Brain pericyte (primary cell): ENCODE results near the gene SEMA6A.

Source experiments
- DNase-seq: peaks from one replicate; pipeline ENCODE4 v3.0.0-alpha.2; 2012; ENCODE audit warnings: low read depth, low spot score

SEMA6A gene

DNA sequence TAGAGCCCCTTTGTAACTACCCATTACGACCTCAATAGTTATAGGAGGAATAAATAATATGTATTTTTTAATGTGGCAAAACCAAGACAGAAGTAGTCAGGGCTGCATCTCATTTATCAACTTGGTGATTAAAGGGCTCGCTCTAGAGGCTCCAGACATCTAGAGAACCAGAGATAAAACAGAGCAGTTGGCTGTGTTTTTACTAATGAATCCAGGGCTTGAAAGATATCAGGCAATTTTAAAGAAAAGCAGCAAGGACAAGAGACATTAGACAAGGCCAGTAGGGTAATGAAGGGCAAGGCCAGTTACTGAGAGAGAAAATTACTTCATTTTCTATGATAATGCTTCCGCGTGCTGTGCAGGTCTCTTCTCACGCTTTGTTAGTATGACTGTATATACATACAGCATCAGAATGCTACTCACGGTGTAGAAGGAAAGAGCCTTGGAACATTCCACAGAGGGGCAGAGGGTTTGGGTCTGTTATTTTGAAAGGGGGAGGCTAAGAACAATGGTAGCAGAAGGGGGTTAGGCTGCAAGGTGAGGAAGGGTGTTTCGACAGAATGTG lies 110.4 kb downstream of the SEMA6A start:
- no peak for DNase-seq

DNA sequence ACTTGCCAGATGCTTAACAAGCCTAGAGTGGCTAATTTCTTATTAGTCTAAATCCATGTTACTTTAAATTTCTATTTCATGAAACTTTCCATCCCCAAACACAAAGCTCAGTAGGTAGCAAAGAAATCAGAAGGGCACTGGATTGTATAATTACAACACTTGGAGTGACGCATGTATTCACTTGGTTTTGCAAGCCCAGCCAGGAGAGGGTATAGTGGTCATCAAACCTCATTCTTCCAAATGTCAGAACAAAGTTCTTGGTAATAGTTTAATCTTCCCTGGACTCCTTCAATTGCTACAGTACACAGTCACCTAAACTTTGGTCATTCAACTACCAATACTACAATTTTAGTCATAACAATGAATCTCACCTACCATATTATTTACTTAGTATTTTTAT lies 112.1 kb downstream of the SEMA6A start:
- DNase-seq, result no peak

DNA sequence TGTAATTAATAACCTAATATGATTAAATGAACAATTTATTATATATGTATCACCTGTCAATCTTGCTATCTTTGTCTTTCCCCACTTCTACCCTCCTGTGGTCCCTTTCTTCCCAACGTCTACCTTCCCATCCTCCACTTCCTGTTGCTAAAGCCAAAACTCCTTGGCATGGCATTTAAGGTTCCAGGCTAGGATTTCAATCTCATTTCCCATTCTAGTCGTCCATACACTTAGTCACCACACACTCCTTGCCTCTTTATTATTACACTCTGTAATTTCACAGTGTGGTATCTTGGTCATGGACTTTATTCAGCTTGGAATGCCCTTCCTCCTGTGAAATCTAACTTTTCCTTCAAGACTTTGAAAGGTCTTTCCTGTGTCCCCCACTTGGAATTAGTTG lies 115.3 kb downstream of the SEMA6A start:
- no peak for DNase-seq

DNA sequence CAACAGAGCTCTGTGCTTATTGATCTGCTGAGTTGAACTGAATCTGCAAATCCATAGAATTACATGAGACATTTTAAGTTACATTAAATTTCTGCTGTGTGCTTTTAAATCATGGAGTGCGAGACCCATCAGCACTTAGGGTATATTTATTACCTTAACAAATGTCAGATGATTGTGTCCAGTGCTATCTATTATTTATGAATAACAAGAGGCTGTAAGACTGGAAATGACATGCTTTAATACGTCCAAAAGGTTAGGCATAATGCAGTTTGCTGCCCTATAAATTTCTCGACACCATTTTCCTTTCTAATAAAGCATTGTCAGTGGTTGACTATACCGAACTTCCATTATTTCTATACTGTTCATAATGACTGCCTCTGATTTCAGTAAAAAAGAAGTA lies 117.6 kb downstream of the SEMA6A start:
- DNase-seq, result no peak

DNA sequence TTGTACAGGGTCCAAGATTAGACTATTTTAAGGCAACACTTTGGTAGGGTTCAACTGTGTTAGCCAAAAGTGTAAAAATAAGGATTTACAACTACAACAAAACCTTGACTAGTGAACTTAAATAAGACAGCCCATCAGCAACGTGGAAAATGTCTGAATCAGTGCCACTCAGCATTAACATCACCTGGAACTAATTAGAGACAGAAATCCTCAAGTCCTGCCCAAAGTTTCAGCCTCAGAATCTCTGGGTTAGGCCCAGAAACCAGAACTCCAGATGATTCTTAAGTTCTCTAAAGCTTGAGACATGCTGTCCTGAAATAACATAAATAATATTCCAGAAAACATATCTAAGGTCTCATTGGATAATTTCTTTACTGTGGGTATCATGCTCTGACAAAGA lies 118.6 kb downstream of the SEMA6A start:
- no peak for DNase-seq

DNA sequence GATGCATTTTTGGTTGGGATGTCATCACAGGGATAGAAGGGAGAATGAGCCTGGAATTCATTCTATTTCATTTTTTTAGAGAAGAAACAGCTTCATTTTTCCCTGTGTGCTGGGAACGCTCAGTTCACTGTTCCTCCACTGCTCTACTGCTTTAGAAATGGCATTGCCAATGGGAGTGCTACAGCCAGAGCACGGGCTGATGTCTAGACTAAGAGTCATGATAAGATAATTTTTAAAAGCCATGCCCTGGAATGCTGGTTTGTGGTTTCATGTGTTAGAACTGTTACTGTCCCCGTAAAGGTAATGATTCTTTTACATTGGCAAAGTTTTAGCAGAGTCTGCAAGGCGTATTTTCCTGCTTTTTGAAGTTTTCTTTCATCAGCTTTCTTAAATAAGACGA lies 119.6 kb downstream of the SEMA6A start:
- DNase-seq, result no peak

DNA sequence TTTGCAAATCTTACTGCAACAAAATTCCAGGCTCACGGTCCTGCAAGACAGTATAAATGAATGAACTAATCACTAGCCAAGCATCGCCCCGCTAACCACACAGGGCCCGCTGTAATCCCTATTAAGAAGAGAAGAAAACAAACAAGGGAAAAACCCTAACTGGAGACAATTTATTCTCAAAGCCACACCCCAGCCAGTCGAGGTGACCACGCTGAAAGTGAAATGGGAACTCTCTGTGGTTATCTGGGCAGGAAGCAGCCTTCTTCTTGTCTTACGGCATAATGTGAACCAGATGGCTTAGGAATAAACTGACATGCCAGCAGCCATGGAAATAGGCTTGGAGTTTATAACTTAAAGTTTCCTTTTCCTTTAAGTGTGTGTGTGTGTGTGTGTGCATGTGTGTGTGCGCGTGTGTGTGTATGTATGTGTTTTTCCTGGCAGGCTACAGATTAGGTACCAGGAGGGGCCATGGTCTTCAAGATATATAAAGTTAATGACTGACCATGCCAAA lies 120.2 kb downstream of the SEMA6A start:
- peak; percentile 42 for DNase-seq

DNA sequence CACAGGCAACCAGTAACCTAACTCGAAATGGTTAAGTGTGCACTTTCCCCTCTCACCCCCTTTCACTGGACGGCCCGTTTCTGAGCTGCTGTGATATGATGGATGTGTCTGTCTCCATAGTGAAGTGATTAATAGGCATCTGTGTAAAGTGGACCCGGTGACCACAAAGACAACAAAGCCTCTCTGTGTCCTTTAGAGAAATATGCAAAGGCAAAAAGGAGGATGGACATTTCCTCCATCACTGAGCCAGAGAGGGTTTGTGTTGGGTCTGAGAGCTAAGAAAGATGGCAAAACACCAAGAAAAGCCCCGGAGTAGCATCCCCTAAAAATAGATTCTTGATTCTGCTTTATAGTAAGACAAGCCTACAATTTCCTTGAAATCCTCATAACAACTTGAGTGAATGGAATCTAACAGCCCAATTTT lies 120.6 kb downstream of the SEMA6A start:
- DNase-seq, result no peak

DNA sequence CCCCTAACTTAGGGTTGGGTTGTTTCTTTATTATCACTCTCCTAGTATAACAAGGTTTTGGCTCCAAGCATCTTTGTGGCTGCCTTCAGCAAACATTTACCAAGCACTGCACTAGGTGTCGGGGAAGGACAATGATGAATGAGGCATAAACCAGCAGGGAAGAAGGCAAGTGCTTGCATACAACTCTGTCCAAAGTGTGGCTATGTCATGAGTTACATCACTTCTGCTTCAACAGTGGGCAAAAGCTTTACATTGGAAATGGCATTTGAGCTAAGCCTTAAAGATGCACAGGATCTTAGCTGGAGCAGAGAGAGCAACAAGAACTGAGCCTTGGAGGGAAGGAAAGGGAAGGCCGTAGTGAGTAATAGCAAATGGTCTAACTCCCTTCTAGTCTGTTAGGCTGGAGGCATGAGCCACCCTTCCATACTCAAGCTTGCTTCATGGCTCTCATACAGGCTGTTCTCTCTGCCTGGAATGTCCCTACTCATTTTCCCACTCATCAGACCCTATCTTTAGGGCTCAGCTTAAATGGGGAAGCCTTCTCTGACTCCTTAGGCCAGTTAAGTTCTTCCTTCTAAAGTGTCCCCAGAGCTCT lies 121.8 kb downstream of the SEMA6A start:
- no peak for DNase-seq

DNA sequence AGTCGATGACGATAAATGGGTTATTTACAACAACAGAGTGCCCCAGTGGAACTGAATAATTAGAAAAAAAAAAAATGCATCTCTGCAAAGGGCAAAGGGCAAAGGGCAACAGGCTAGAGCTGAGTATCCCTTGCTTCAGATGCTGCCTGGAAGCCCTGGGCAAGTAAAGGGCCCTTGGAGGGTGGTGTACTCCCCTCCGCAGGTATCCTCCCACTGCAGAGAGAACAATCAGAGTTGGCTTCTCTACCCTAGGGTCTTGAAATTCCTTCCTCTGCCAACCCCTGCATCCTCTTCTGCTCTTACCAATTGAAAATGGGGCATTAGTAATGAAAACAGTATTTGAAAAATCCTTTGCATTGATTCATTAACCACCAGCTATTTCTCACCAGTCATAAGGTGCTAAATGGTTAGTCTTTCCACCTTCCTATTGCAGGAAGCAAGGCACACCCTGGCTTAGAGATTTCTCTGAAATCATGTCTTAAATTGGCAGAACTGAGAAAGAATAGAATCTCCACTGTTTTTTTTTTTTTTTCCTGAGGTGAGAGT lies 122.6 kb downstream of the SEMA6A start:
- DNase-seq, result no peak

DNA sequence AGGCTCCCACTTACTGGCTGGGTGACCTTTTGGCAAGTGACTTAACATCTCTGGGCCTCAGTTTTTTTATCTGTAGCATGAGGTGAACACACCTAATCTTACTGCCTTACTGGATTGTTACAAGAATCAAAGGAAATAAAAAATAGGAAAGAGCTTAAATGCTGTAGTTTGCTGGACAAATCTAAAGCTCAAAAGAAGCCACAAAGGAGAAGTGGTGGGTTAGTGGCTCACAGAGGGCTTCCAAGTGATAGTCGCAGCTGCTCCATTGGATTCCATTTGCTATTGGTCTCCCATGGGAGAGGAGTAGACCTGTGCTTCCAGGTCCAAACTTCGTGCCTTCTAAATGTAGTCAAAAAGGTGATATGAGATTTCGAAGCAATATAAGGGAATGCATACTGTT lies 123.6 kb downstream of the SEMA6A start:
- no peak for DNase-seq

DNA sequence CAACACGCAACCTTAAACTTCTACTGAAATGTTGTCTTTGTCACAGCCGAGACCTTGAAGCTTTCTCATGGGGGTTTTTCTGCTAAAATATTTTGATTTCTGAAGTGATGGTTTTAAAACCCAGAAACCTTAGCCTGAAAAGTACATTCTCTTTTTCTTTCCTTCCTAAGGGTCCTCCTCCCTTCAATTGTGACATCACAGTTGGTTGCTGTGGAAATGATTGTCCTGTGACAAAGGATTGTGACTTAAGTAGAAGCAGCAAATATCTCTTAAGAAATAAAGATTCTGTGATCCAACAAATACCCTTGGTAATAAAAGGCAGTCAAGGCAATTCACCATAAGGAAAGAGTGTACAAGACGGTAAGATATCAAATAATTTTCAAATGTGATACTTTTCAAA lies 125.2 kb downstream of the SEMA6A start:
- no peak for DNase-seq

DNA sequence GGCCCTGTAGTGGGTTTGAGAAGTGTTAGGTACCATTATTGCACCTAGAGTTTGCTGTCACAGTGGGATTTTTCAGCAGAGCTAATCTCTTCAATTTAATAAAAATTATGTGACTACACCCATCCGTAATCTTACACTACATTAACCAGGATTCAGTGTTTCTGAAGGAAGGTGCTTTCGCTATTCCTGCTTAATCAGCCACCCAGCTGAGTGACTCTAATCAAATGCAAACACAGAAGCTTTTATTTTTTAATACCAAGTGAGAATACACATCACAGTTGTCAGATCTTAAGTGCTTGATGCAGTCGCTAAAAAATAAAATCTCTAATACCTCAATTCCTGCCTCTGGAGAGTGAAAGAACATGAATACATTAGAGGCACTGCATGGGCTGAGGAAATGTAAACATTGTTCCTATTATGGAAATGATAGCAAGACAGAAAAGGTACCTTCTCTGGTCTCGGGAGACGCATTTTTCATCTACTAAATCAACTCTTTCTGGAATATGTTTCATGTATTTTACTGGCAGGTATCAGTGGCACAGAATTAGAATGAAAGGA lies 125.7 kb downstream of the SEMA6A start:
- DNase-seq, result no peak

DNA sequence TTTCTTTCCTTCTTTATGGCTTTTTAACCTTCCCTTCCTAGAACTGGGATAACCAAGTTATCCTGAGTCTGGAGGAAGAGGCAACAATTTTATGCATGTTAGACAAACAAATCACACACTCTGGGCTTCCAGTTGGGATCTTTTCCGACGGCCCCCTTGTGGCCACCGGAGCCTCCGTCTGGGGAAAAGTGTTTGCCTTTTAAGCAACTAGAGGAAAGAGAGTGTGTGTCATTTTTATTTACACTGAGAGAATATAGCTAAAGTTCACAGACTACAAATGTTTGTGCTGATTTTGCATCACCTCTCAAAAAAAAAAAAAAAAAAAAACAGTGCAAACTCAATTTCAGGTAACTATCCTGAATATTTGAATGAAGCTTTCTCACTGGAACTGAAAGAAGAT lies 126.2 kb downstream of the SEMA6A start:
- DNase-seq, result no peak

DNA sequence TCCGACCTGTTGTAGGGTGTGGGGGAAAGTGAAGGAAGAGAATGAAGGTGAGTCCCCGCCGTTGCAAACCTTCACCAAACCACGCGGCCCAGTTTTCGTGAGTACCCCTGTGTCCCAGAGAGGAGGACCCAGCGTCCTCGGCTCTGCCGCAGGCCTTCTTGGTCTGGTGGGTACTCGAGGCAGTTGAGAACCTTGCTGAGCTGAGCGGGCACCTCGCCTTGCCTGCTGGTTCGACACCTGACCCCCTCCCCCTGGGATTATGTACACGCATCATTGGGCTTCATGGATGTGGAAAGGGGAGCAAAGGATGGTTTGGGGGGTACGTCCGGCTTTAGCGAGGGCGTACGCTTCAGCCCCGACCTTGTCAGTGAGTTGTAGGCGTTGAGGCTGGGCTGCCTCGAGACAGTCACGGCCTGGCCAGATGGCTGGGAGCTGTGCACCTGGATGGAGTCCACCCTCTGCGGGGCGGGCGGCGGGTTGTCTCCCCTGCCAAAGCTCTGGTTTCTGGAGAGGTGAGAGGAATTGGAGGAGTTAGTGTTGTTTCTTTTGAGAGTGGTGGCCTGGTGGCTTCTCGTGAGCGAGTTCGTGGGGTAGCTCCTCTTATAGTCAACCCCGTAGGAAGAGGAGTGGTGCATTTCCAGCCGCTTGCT lies 128.1 kb downstream of the SEMA6A start:
- no peak for DNase-seq

DNA sequence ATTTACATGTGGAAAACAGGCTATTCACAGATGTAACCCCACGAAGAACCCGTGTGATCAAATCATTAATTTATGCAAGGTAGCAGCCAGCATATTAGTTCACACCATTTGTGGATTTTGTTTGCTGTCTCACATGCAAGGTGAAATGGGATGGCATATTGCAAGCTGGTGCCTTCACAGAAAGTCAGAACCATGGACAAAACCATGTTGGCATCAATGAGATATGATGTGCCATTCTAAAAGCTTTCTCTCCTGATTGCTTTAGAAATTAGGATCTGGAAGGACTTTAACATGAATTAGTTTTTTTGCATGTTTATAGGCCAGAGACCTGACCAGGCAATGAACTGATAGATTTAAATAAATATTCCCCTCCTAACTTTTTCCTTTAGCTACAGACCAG lies 129.3 kb downstream of the SEMA6A start:
- no peak for DNase-seq

DNA sequence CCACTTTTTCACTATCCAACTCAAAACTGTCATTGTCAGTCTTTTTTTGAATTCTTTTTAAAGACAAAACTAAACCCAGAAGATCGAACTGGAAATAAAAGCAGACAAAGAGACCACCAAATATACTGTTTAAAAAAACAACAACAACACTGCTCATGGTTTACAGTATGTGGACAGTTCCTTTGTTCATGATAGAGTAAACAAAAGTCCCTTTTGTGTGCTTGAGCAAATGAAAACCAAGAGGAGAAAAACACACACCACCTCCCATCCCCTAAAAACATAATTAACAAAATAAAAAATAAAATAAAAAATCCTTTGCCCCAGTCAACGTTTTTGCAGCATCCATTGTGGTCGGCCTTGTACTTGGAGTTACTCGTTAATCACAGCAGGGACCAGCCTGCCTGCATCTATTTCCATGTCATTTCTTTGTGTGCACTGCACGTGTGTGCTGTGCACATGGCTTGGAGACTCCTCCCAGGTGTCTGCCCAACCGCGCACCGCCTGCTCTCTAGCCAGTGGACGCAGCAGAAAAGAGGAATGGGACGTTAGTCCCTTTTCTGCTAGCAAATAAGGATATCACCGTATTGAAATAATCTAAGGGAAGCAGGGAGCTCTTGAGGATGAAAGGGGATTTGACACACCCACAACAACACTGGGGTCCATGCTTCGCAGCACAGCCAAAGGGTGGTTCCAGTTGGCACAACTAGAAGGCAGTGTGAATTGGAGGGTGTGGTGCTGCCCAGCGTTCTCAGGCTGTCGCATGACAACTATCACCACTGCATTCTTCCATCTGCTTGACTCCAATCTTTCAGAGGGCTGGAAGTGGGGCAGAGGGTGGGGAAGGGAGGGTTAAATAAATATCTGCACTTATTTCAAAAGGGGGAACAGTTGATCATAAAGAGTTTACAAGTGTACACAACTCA lies 130.0 kb downstream of the SEMA6A start:
- no peak for DNase-seq

DNA sequence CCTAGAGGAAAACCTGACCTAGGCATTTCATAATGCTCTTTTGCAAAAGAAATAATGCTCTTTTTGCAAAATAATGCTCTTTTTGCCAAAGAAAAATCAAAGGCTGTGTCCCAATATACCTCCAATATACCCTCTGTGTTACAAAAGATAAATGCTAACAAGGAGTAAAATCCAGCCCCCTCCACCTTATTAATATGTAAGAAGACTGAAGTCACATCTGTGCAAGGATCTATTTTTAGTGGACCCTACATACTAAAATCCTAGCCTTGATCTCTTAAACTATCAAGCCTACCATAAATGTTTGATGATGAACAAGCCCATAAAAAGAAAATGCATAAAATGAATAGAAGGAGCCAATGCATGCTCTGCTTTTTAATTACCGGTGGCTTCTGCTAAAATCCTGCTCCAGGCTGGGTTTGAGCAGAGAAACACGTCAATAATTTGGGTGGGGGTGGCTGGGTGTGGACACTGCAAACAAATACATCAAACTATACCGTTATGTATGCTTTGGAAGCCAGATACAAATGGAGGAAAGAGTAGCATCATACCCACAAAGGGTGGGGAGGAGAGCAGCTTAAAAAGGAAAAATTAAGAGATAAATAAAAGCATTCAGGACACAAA lies 131.6 kb downstream of the SEMA6A start:
- no peak for DNase-seq

DNA sequence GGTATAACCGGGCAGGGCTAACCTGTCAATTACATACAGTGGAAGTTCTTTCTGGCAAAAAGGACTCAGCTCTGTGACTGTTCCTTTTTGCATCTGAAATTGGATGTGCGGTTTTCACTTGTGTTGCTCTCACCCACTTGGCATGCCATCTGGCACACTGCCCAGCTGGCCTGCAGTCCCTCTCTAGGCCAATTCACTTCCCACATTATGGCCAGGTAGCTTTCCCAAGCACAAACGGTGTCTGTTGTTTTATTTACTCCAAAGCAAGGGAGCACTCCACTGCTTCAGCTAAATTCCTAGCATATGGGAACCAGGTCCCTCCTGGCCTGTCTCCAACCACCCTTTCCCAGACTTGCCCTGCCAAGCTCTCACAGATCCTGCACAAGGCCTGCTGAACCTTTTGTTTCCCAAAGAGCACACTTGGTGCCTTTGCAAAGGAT lies 132.5 kb downstream of the SEMA6A start:
- no peak for DNase-seq

DNA sequence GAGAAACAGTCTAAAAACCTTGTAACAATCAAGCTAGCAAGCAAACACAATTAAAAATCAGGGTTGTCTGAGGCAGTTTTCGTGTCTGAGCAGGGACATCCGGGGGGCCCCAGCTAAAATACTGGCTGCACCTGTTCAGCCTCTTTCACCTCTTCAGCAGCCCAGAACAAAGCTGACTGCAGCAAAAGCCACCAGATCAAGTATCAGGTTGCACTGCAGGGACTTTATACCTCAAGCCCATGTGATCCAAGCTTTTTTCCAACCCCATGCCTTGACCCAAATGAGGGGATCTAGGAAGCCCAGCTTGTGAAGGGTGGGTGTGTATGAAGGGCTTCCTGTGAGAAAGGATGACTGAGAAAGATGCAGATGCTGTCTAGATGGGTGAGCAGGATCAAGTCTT lies 133.4 kb downstream of the SEMA6A start:
- DNase-seq, result no peak

DNA sequence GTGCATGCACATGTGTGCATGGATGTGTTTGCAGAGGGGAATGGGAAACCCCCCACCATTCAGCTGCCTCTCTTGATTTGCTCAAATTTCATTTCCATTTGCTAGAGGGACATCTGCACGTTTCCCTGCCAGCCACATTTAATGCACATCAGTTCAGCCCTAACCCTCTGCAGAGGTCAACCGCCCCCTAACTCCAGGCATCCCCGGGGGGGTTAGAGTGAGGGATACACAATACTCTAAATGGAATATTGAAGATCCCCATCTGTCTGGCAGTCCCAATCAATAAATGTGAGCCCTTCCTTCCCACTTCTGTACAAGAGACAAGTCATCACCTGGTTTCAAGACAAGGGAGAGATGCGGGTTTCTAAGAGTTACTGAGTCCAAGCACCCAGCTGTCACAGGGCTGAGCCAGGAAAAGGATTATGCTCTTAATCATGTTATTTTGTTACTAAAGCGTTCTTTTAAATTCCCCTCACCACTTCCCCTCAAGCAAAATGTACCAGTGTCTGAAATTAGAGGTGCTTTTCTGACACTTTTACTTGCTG lies 134.1 kb downstream of the SEMA6A start:
- DNase-seq, result no peak
